Non-pigmented ciliary epithelial cell (primary cell): Measurements from ENCODE around the gene CHEK2.
A peak's percentile ranks its signal among the peaks of the same experiment; 100 is the strongest.
"Not testable (repeated sequence)": the region's sequence is repeated elsewhere in the genome, so short reads cannot be mapped to it uniquely, and the experiment has no call there.

Source experiments
- DNase-seq: peaks from one replicate; pipeline ENCODE4 v3.0.0-alpha.2; 2010; ENCODE audit warnings: low read depth

Gene CHEK2

DNA sequence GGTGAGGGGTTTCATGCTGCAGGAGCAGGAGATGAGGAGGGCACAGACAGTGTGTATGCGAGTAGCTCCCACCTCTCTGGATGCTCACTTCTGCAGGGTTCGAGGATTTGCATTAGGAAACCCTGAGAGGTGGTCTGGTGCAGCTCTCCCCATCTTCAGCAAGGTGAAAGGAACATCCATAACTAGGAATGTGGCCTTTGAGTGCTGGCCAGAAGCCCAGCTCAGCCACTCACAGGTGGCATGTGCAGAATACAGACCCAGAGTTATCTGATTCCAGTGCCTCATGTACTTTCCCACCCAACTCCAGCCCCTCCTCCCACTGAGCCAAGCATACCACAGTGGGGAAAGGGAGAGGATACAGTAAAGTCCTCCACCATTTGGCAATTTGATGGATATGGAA, 51.8 kb downstream of the CHEK2 start:
- DNase-seq, result not testable (repeated sequence)

GRCh38 chr22:28682966-28683365, 58.7 kb downstream of the CHEK2 start:
- DNase-seq, result not testable (repeated sequence)

- DNase-seq, result not testable (repeated sequence)
Observed at GRCh38 chr22:28680813-28681490, 60.7 kb downstream of the CHEK2 start.

- DNase-seq, result not testable (repeated sequence)
Observed at GRCh38 chr22:28679611-28680287, 61.9 kb downstream of the CHEK2 start, which contains the start of gene TTC28. TTC28 (minus strand) TSS chr22:28679840; CDS start chr22:28679723, 117 bp downstream.

GRCh38 chr22:28678778-28679610, 62.6 kb downstream of the CHEK2 start:
- DNase-seq, result not testable (repeated sequence)

GRCh38 chr22:28678170-28678569, 63.5 kb downstream of the CHEK2 start:
- DNase-seq, result not testable (repeated sequence)

- peak; percentile 28 for DNase-seq
Observed at GRCh38 chr22:28674121-28674563, 67.5 kb downstream of the CHEK2 start.

DNA sequence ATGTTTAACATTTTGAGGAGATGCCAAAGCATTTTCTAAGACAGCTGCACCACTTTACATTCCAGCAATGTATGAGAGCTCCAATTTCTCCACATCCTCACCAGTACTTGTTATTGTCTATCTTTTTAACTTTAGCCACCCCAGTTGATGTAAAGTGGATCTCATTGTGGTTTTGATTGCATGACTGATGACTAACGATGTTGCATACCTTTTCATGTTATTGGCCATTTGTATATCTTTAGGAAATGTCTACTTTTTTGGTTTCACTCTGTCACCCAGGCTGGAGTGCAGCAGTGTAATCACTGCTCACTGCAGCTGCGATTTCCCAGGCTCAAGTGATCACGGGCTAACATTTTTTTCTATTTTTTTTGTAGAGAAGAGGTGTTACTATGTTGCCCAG, 70.9 kb downstream of the CHEK2 start:
- no peak for DNase-seq

- DNase-seq, result no peak
Observed at GRCh38 chr22:28670161-28670560, 71.5 kb downstream of the CHEK2 start.

GRCh38 chr22:28669387-28669786, 72.2 kb downstream of the CHEK2 start:
- no peak for DNase-seq

DNA sequence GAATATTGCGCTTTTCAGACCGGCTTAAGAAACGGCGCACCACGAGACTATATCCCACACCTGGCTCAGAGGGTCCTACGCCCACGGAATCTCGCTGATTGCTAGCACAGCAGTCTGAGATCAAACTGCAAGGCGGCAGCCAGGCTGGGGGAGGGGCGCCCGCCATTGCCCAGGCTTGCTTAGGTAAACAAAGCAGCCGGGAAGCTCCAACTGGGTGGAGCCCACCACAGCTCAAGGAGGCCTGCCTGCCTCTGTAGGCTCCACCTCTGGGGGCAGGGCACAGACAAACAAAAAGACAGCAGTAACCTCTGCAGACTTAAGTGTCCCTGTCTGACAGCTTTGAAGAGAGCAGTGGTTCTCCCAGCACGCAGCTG, 78.1 kb downstream of the CHEK2 start:
- DNase-seq, result not testable (repeated sequence)

DNA sequence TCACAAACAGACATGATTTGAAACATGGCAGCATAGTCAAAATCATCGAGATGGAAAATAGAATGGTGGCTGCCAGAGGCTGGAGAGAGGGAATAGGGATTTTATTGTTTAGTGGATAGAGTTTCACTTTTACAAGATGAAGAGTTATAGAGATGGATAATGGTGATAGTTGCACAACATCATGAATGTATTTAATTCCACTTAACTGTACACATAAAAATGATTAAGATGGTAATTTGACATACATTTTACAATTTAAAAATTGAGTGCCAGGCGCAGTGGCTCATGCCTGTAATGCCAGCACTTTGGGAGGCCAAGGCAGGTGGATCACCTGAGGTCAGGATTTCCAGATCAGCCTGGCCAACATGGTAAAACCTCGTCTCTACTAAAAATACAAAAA, 83.2 kb downstream of the CHEK2 start:
- no peak for DNase-seq

DNA sequence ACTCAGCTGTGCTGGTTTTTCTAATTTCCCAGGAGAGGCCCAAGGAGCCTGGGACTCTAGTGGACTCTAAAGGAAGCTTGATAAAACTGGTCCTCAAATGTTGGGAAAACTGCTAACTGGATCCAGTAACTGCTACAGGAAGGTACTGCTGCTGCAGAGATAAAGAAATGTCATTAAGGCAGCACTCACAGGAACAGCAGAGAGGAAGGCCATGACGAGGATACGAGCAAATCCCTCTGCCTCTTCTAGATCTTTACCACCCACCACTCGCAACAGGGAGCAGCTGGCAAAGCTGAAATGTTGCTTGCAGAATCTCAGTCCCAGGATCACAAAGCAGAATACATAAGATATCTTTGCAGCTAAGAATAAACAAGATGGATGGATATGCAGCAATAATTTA, 85.4 kb downstream of the CHEK2 start:
- no peak for DNase-seq

DNA sequence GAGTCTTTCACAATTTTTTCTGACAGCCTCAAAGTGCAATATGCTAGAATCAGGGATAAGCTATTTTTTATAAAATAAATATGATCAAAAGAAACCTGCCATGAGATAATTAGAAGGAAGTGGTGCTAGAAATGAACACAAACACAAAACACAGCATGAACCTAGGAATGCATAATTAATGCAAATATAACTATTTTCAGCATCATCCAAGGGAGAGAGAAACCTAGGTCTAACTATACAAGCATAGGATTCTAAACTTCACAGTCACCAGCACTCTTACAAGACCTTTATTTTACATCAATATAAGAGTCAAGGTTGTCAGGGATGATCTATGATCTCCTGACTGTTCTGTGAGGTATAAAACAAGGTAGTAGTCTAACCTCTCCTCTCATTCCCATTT, 91.2 kb downstream of the CHEK2 start:
- no peak for DNase-seq

DNA sequence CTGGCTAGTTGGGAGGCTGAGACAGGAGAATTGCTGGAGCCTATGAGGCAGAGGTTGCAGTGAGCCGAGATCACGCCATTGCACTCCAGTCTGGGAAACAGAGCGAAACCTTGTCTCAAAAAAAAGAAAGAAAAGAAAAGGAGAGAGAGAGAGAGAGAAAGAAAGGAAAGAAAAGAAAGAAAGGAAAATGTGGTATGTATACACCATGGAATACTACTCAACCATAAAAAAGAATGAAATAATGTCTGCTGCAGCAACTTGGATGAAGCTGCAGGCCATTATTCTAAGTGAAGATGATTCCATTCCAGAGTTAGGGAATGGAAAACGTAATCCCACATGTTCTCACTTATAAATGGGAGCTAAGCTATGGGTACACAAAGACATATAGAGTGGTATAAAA, 92.8 kb downstream of the CHEK2 start:
- no peak for DNase-seq

DNA sequence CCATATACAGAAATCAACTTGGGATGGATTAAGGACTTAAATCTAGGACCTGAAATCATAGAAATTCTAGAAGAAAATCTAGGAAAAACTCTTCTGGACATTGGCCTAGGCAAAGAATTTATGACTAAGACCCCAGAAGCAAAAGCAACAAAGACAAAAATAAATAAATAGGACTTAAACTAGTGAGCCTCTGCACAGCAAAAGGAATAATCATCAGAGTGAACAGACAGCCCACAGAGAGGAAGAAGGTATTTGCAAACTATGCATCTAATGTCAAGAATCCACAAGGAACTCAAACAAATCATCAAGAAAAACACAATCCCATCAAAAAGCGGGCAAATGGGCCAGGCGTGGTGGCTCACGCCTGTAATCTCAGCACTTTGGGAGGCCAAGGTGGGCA, 94.4 kb downstream of the CHEK2 start:
- DNase-seq, result no peak

GRCh38 chr22:28639321-28639720, 102.3 kb downstream of the CHEK2 start:
- no peak for DNase-seq
